Effector CD4-positive, alpha-beta T cell (primary cell): ENCODE measurements around the gene NRAS.

ENCODE experiments used
- DNase-seq: peaks from one replicate; pipeline ENCODE4 v3.0.0-alpha.2; 2020

Gene NRAS

DNA sequence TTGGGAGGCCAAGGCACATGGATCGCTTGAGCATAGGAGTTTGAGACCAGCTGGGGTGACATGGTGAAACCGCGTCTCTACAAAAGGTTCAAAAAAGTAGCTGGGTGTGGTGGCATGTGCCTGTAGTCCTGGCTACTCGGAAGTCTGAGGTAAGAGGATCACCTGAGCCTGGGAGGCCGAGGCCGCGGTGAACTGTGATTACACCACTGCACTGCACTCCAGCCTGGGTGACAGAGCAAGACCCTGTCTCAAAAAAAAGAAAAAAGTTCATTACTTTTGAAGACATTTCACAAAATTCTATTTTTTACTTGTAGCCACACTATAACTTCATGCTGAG, 44.7 kb downstream of the NRAS start:
- DNase-seq = no peak

DNA sequence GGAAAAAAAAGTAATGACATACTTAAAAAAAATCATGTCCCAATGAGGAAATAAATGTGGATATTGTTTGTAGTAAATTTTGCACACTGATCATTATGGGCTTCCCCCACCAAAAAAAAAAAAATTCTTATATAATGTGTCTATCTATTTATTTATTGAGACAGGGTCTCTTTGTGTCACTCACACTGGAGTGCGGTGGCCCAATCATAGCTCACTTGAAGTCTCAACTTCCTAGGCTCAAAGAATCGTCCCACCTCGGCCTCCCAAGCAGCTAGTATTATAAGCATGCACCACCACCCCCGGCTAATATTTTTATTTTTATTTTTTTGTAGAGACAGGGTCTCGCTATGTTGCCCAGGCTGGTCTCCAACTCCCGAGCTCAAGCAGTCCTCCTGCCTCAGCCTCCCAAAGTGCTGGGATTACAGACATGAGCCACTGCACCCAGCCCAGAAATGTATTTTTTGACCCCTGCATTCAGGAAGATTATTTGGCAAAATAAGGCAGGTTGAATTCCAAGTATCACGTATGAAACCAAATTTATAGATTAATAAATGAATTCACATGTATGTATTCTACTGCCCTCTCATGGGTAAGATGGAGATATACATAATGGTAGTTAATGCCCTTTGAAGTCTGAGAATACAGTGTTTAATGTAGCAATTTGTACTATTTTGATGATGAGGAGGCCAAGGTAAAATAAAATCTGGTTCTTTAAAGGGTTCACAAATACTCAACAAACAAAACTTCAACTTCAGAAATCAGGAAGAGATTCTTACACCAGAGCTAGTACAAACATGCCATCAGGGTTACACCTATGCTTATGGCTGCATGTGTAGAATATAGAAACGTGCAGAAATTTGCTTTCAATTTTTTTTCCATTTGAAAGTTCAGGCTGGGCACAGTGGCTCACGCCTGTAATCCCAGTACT, 45.3 kb downstream of the NRAS start:
- no peak for DNase-seq

- DNase-seq = peak; percentile 78
Measured at GRCh38 chr1:114670083-114671010, 46.2 kb downstream of the NRAS start.

DNA sequence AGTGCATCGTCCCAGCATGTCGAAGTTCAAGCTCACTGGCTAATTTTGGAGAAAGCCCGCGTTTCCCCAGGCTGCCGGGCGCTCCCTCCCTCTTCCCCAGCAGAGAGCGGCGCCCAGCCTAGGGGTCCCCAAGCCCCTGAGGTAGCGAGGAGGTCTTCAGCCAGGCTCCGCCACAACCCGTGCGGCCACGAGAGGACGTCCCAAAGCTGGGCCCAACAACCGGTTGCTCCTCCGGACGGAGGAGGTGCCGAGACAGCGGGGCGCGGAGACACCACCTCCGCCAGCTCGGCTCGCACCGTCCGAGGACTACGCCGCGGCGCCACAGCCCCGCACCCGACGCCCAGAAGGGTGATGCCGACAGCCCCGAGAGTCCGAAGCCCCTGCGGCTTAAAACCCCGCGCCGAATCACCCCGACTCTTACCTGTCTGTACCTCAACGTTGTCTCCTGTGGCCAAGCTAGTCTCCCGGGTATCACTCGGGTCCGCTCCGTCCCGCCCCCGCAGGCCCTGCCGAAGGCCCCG, 46.9 kb downstream of the NRAS start, which contains the start of gene DENND2C:
TSS of gene DENND2C (minus strand) at position 488 of the 521 bp plus-strand sequence. CDS start 44,065 bp downstream, outside the sequence.
- DNase-seq = no peak

DNA sequence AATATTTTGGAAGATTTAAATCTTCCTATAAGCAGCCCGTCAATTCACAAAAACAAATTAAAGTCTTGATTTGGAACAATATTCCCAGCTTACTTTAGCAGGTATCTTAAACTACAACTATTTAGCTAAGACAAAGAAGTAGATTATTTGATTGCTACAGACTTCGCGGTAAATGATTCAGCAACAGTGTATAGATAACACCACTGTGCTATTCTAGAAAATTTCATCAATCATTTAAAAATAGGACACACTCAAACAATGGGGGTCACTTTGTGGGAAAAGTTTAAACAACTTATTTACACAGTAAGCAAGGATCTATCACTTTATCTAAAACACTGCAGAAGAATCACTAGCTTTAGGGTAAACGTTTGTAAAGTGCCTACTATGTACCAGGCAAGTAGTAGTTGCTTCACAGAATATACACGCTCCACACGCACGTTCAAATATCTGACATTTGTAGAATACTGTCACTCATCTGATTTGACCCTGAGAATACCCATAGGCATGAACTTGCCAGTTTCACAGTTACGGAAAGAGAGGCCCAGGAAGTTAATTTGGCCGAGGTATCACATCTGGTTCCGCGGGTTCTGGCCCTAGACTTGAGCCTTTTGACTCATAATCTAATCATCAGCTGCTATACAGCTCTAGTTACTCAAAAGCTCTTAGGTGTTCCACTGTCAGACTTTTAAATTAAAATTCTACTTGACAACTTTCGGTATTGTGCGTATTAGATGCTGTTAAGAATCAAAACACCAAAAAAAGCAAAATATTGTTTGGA, 47.6 kb downstream of the NRAS start:
- no peak for DNase-seq

DNA sequence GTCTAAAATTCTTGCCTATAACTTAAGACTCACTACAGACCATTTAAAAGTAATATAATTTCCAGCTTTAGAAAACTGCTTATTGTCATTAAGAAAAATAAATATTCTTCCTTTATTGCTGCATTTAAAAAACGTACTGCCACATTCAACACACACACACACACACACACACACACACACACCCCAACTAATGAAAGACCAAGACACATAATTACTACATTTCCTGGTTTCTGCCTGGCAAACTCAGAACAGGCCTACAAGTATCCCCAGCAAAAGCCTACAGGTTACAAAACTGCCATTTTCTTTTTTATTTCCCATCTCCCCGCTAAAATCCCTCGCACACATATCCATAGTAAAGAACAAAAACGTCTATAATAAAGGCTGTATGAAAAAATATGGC, 48.2 kb downstream of the NRAS start:
- DNase-seq = no peak

- no peak for DNase-seq
Measured at GRCh38 chr1:114666954-114667353, 49.6 kb downstream of the NRAS start.

GRCh38 chr1:114660238-114660637, 56.3 kb downstream of the NRAS start:
- DNase-seq = no peak
